Measurements from ENCODE around the gene ANO4.

Gene ANO4

GRCh38 chr12:100851637-100852036 is 57.1 kb downstream of the ANO4 start:
- Histone ChIP-seq H3K27me3 (ENCODE audit: low read depth, low read length) (no peaks in the 10 kb centered on the region), H3K36me3 (ENCODE audit: control insufficient read depth in 1 of 2, insufficient read depth in 2 of 2, low read length in 2 of 2) (no peaks in the 10 kb centered on the region), H3K4me3 (ENCODE audit: low read depth in 1 of 2, low read length in 2 of 2) (no peak overlapping the region), H3K4me1 (ENCODE audit: control insufficient read depth in 1 of 2, insufficient read depth in 2 of 2, low read length in 2 of 2) (no peaks in the 10 kb centered on the region), H3K9me3 (ENCODE audit: control insufficient read depth in 1 of 2, low read length in 2 of 2) (no peaks in the 10 kb centered on the region), H3K27ac (ENCODE audit: low read length) (no peak overlapping the region)

- H3K9me3 ChIP-seq (ENCODE audit: control insufficient read depth in 1 of 2, low read length in 2 of 2) = no peaks in the 10 kb centered on the region
- no peaks in the 10 kb centered on the region for H3K27me3 ChIP-seq (ENCODE audit: low read depth, low read length)
- no peak overlapping the region for H3K27ac ChIP-seq (ENCODE audit: low read length)
- H3K36me3 ChIP-seq (ENCODE audit: control insufficient read depth in 1 of 2, insufficient read depth in 2 of 2, low read length in 2 of 2) = no peaks in the 10 kb centered on the region
- H3K4me3 ChIP-seq (ENCODE audit: low read depth in 1 of 2, low read length in 2 of 2) = no peak overlapping the region
- no peaks in the 10 kb centered on the region for H3K4me1 ChIP-seq (ENCODE audit: control insufficient read depth in 1 of 2, insufficient read depth in 2 of 2, low read length in 2 of 2)
These were observed 62.8 kb downstream of the ANO4 start for GRCh38 chr12:100857418-100857817.

GRCh38 chr12:100857971-100858370 is 63.4 kb downstream of the ANO4 start:
- Histone ChIP-seq H3K27me3 (ENCODE audit: low read depth, low read length) (no peaks in the 10 kb centered on the region), H3K36me3 (ENCODE audit: control insufficient read depth in 1 of 2, insufficient read depth in 2 of 2, low read length in 2 of 2) (no peaks in the 10 kb centered on the region), H3K4me1 (ENCODE audit: control insufficient read depth in 1 of 2, insufficient read depth in 2 of 2, low read length in 2 of 2) (no peaks in the 10 kb centered on the region), H3K9me3 (ENCODE audit: control insufficient read depth in 1 of 2, low read length in 2 of 2) (no peaks in the 10 kb centered on the region), H3K27ac (ENCODE audit: low read length) (no peak overlapping the region), H3K4me3 (ENCODE audit: low read depth in 1 of 2, low read length in 2 of 2) (no peak overlapping the region)

- no peaks in the 10 kb centered on the region for H3K36me3 ChIP-seq (ENCODE audit: control insufficient read depth in 1 of 2, insufficient read depth in 2 of 2, low read length in 2 of 2)
- H3K4me1 ChIP-seq (ENCODE audit: control insufficient read depth in 1 of 2, insufficient read depth in 2 of 2, low read length in 2 of 2) = no peaks in the 10 kb centered on the region
- H3K4me3 ChIP-seq (ENCODE audit: low read depth in 1 of 2, low read length in 2 of 2) = no peak overlapping the region
- H3K9me3 ChIP-seq (ENCODE audit: control insufficient read depth in 1 of 2, low read length in 2 of 2) = no peaks in the 10 kb centered on the region
- H3K27ac ChIP-seq (ENCODE audit: low read length) = no peak overlapping the region
- H3K27me3 ChIP-seq (ENCODE audit: low read depth, low read length) = no peaks in the 10 kb centered on the region
These were observed 64.1 kb downstream of the ANO4 start for GRCh38 chr12:100858656-100859055.

DNA sequence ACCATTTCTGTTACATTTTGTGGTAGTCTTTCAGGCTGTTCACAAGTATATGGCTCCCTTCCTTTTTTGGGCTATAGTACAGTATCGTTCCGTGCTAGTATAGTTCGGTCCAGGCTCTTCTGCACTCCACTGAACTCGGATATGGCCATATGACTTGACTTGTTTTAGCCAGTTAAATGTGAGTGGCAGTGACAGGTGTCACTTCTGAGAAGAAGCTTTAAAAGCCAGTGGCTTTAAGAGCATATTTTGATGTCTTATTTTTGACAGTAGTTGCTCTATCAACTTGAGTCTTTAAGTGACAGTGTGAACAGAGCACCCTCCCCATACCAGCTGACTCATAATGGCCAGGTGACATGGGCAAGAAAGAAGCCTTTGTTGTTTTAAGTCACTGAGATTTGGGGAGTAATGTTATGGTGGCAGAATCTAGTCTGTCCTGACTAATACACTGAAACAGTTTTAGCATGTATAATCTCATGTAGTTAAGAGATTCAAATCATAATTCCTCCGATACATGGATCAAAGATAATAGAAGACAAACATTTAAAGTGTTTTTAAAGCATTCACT is 64.6 kb downstream of the ANO4 start:
- Histone ChIP-seq H3K9me3 (ENCODE audit: control insufficient read depth in 1 of 2, low read length in 2 of 2) (no peaks in the 10 kb centered on the region), H3K27ac (ENCODE audit: low read length) (no peak overlapping the region), H3K4me3 (ENCODE audit: low read depth in 1 of 2, low read length in 2 of 2) (no peak overlapping the region), H3K4me1 (ENCODE audit: control insufficient read depth in 1 of 2, insufficient read depth in 2 of 2, low read length in 2 of 2) (no peaks in the 10 kb centered on the region), H3K36me3 (ENCODE audit: control insufficient read depth in 1 of 2, insufficient read depth in 2 of 2, low read length in 2 of 2) (no peaks in the 10 kb centered on the region), H3K27me3 (ENCODE audit: low read depth, low read length) (no peaks in the 10 kb centered on the region)

GRCh38 chr12:100860611-100861010 is 66.0 kb downstream of the ANO4 start:
- no peak overlapping the region for H3K4me3 ChIP-seq (ENCODE audit: low read depth in 1 of 2, low read length in 2 of 2)
- no peaks in the 10 kb centered on the region for H3K27me3 ChIP-seq (ENCODE audit: low read depth, low read length)
- H3K4me1 ChIP-seq (ENCODE audit: control insufficient read depth in 1 of 2, insufficient read depth in 2 of 2, low read length in 2 of 2) = no peaks in the 10 kb centered on the region
- no peaks in the 10 kb centered on the region for H3K9me3 ChIP-seq (ENCODE audit: control insufficient read depth in 1 of 2, low read length in 2 of 2)
- H3K36me3 ChIP-seq (ENCODE audit: control insufficient read depth in 1 of 2, insufficient read depth in 2 of 2, low read length in 2 of 2) = no peaks in the 10 kb centered on the region
- no peak overlapping the region for H3K27ac ChIP-seq (ENCODE audit: low read length)

GRCh38 chr12:100862676-100863075 is 68.1 kb downstream of the ANO4 start:
- Histone ChIP-seq H3K27me3 (ENCODE audit: low read depth, low read length) (no peaks in the 10 kb centered on the region), H3K36me3 (ENCODE audit: control insufficient read depth in 1 of 2, insufficient read depth in 2 of 2, low read length in 2 of 2) (no peaks in the 10 kb centered on the region), H3K27ac (ENCODE audit: low read length) (no peak overlapping the region), H3K4me1 (ENCODE audit: control insufficient read depth in 1 of 2, insufficient read depth in 2 of 2, low read length in 2 of 2) (no peaks in the 10 kb centered on the region), H3K9me3 (ENCODE audit: control insufficient read depth in 1 of 2, low read length in 2 of 2) (no peaks in the 10 kb centered on the region), H3K4me3 (ENCODE audit: low read depth in 1 of 2, low read length in 2 of 2) (no peak overlapping the region)

DNA sequence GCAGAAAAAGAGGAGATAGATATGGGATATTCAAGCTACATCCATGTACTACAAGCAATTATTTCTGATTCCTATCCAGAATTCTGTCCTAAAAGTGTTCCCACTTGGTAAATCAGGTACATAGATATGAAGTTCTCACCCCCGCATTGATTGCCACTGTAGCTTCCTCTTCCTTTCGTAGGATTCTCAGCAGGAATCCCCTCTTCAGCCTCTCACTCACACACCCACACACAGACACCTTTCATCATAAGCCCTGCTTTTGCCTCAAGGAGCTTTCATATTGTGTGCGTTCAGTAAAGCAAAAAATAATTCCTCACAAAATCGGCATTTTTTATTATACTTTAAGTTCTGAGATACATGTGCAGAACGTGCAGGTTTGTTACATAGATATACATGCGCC is 69.8 kb downstream of the ANO4 start:
- Histone ChIP-seq H3K4me3 (ENCODE audit: low read depth in 1 of 2, low read length in 2 of 2) (no peak overlapping the region), H3K36me3 (ENCODE audit: control insufficient read depth in 1 of 2, insufficient read depth in 2 of 2, low read length in 2 of 2) (no peaks in the 10 kb centered on the region), H3K27me3 (ENCODE audit: low read depth, low read length) (no peaks in the 10 kb centered on the region), H3K9me3 (ENCODE audit: control insufficient read depth in 1 of 2, low read length in 2 of 2) (no peaks in the 10 kb centered on the region), H3K27ac (ENCODE audit: low read length) (no peak overlapping the region), H3K4me1 (ENCODE audit: control insufficient read depth in 1 of 2, insufficient read depth in 2 of 2, low read length in 2 of 2) (no peaks in the 10 kb centered on the region)

DNA sequence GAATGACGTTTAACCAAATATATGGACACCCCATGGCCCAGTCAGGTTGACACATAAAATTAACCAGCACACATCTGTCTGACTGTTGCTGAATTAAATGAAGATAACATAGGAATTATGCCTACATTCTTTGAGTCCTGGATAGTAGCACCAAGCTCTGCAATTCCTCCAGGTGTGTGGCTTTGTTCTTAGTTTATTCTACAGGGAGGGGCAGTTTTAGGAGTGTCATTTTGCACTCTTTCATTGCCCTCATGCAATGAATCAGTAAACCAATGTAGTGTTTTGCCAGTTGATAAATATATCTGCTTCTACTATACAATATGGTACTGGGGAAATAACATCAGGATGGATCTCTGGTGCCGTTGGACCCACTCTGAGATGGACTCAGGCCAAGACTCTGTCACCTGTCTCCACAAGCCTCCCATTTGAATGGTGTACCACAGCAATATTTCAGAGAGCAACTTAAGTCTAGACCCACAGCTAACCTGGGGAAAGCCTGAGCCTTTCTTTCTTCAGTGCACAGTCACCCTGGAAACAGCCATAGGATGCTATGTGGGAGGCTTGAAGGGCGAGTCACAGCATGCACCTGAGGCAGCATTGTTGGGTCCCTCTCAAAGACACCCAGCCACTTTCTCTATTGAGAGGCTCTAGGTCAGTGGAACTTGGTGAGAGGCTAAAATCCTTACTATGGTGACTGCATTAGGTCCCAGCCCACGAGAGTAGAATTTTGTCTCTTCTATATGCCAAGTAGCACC is 73.2 kb downstream of the ANO4 start:
- no peaks in the 10 kb centered on the region for H3K4me1 ChIP-seq (ENCODE audit: control insufficient read depth in 1 of 2, insufficient read depth in 2 of 2, low read length in 2 of 2)
- H3K36me3 ChIP-seq (ENCODE audit: control insufficient read depth in 1 of 2, insufficient read depth in 2 of 2, low read length in 2 of 2) = no peaks in the 10 kb centered on the region
- peaks cover 0 to under 1% of the 10 kb centered on the region in 2 donors for H3K9me3 ChIP-seq (ENCODE audit: control insufficient read depth in 1 of 2, low read length in 2 of 2)
- no peak overlapping the region for H3K27ac ChIP-seq (ENCODE audit: low read length)
- H3K27me3 ChIP-seq (ENCODE audit: low read depth, low read length) = no peaks in the 10 kb centered on the region
- H3K4me3 ChIP-seq (ENCODE audit: low read depth in 1 of 2, low read length in 2 of 2) = no peak overlapping the region

DNA sequence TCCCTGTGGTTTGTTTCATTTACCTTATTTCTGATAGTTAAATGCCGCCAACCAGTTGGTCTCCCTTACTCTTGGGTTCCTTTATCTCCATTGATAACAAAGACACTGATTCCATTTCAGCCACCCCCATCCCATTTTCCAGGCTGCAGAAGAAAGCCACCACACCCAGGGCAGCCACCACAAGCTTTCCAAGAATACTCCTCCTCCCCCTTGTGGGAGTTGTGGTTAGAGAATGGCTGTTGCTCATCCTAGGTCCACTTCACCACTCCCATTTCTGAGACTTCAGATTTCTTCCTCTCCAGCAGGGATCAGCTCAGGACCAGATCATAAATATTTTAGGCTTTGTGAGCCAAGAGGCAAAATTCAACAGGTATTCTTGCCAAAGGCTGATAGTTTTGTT is 73.9 kb downstream of the ANO4 start:
- Histone ChIP-seq H3K27me3 (ENCODE audit: low read depth, low read length) (no peaks in the 10 kb centered on the region), H3K9me3 (ENCODE audit: control insufficient read depth in 1 of 2, low read length in 2 of 2) (peaks cover 0 to 7% of the 10 kb centered on the region in 2 donors), H3K27ac (ENCODE audit: low read length) (no peak overlapping the region), H3K4me3 (ENCODE audit: low read depth in 1 of 2, low read length in 2 of 2) (no peak overlapping the region), H3K4me1 (ENCODE audit: control insufficient read depth in 1 of 2, insufficient read depth in 2 of 2, low read length in 2 of 2) (no peaks in the 10 kb centered on the region), H3K36me3 (ENCODE audit: control insufficient read depth in 1 of 2, insufficient read depth in 2 of 2, low read length in 2 of 2) (no peaks in the 10 kb centered on the region)

DNA sequence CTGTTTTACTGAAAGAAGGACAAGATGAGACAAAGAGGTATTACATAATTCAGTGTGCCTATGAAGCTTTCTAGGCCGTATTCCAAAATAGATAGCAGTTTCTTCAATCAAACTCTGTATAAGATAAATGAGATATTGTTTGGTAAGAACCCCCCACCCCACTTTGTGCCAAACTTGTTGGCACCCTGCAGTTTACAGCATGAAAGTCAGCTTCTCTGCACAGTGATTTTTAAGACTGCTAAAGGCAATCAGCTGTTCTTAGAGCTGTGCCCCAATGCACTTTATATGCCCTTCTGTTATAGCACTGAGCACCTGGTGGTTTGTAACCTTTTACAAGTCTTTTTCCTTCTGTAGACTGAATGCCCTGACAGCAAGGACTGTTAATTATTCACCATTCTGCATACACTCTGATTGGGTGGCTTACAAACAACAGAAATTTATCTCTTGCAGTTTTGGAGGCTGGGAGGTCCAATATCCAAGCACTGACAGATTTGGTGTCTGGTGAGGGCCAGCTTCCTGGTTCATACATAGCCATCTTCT is 76.7 kb downstream of the ANO4 start:
- Histone ChIP-seq H3K27me3 (ENCODE audit: low read depth, low read length) (no peaks in the 10 kb centered on the region), H3K27ac (ENCODE audit: low read length) (no peak overlapping the region), H3K9me3 (ENCODE audit: control insufficient read depth in 1 of 2, low read length in 2 of 2) (peaks cover 0 to 14% of the 10 kb centered on the region in 2 donors), H3K4me1 (ENCODE audit: control insufficient read depth in 1 of 2, insufficient read depth in 2 of 2, low read length in 2 of 2) (no peaks in the 10 kb centered on the region), H3K36me3 (ENCODE audit: control insufficient read depth in 1 of 2, insufficient read depth in 2 of 2, low read length in 2 of 2) (no peaks in the 10 kb centered on the region), H3K4me3 (ENCODE audit: low read depth in 1 of 2, low read length in 2 of 2) (no peak overlapping the region)
